Measurements from ENCODE around the gene AOPEP. TPM values are rescaled to one million over a fixed set of nuclear protein-coding genes. Genes with fewer than 3 reads are reported as not detected.
A peak's percentile ranks its signal among the peaks of the same experiment; 100 is the strongest.

Gene AOPEP
- total and polyA plus RNA-seq, 2 of the 13 experiments (the other 11 are each of a cell fraction or from before 2014, with no cell fraction given): 22.2 to 41.6 TPM

GRCh38 chr9:94726495-94727191, at the start of gene AOPEP (continued):
- no peak for TF ChIP-seq ZNF746 (CRISPR knock-in tag; IDR thresholded peaks at IDR 0.05)
- TF ChIP-seq ATF2 (CRISPR knock-in tag; IDR thresholded peaks at IDR 0.05): peak; percentile 91
- peak; percentile 40; the same call in 1 of the 2 replicates for TF ChIP-seq KDM3A (CRISPR knock-in tag; IDR thresholded peaks at IDR 0.05; ENCODE audit: low read depth)
- TF ChIP-seq U2AF1 (optimal IDR thresholded peaks at IDR 0.05; ENCODE audit: low read depth, low read length): no peak
- no peak for TF ChIP-seq NBN (conservative IDR thresholded peaks at IDR 0.05)
- TF ChIP-seq AGO2 (optimal IDR thresholded peaks at IDR 0.05; ENCODE audit: low read depth, low read length): peak; percentile 50
- TF ChIP-seq ZNF12 (CRISPR knock-in tag; IDR thresholded peaks at IDR 0.05): no peak
- peak; percentile 34 for TF ChIP-seq ZNF883 (CRISPR knock-in tag; IDR thresholded peaks at IDR 0.05; ENCODE audit: not compliant biosample characterization)
- TF ChIP-seq SNAPC2 (CRISPR knock-in tag; IDR thresholded peaks at IDR 0.05): no peak
- TF ChIP-seq IRF2 (CRISPR knock-in tag; IDR thresholded peaks at IDR 0.05): peak; percentile 85; the same call in 1 of the 2 replicates
- TF ChIP-seq GABPA (IDR thresholded peaks at IDR 0.05; ENCODE audit: low read depth, low read length): peak; percentile 43; the same call in 1 of the 2 replicates
- TF ChIP-seq GABPA (CRISPR knock-in tag; IDR thresholded peaks at IDR 0.05; ENCODE audit: low read depth): peak; percentile 87
- no peak for TF ChIP-seq SATB2 (CRISPR knock-in tag; IDR thresholded peaks at IDR 0.05)
- peak; percentile 97 for TF ChIP-seq GATAD1 (CRISPR knock-in tag; IDR thresholded peaks at IDR 0.05)
- 0 out of 2 replicates have a peak, but pooled peaks have one; percentile 76 for TF ChIP-seq MEF2D (CRISPR knock-in tag; IDR thresholded peaks at IDR 0.05)
- peak; percentile 35 for TF ChIP-seq AGO1 (IDR thresholded peaks at IDR 0.05; ENCODE audit: low read depth, low read length, poor library complexity, severe bottlenecking)
- peak; percentile 58 for TF ChIP-seq PTBP1 (IDR thresholded peaks at IDR 0.05; ENCODE audit: low read depth, low read length, poor library complexity, severe bottlenecking)
- peak; percentile 62; the same call in 1 of the 2 replicates for TF ChIP-seq ZBTB21 (CRISPR knock-in tag; IDR thresholded peaks at IDR 0.05)
- TF ChIP-seq MNT (IDR thresholded peaks at IDR 0.05): peak; percentile 81
- TF ChIP-seq ZEB1 (IDR thresholded peaks at IDR 0.05; ENCODE audit: insufficient replicate concordance, low read depth): peak; percentile 45
- no peak; the same call in 1 of the 2 replicates for TF ChIP-seq ZNF792 (CRISPR knock-in tag; IDR thresholded peaks at IDR 0.05)
- peak; percentile 73; the same call in 1 of the 2 replicates for TF ChIP-seq ZBTB43 (CRISPR knock-in tag; conservative IDR thresholded peaks at IDR 0.05)
- TF ChIP-seq ZNF569 (CRISPR knock-in tag; IDR thresholded peaks at IDR 0.05; ENCODE audit: borderline replicate concordance): no peak
- no peak for TF ChIP-seq CREBL2 (CRISPR knock-in tag; IDR thresholded peaks at IDR 0.05; ENCODE audit: borderline replicate concordance)
- TF ChIP-seq ZNF225 (CRISPR knock-in tag; IDR thresholded peaks at IDR 0.05): peak; percentile 26; the same call in 1 of the 2 replicates
- TF ChIP-seq SALL2 (CRISPR knock-in tag; IDR thresholded peaks at IDR 0.05): peak; percentile 94
